HAP-1 (cell line): ENCODE data around the gene EFEMP1.
"Not testable (repeated sequence)": the region's sequence is repeated elsewhere in the genome, so short reads cannot be mapped to it uniquely, and the experiment has no call there.

Experiments used
- DNase-seq, 2 experiments: peaks; one replicate each; pipeline ENCODE4 v3.0.0-alpha.2; 2016 to 2020; ENCODE audit warnings: low spot score in 2 of 2
- H3K27me3 ChIP-seq: fragments of 250-450 bp; sonication (Bioruptor Pico); 2 replicates; pipeline ENCODE4 v1.5.1; 2020; ENCODE audit warnings: low read depth, mild to moderate bottlenecking, moderate library complexity
- H3K36me3 ChIP-seq: fragments of 250-450 bp; sonication (Bioruptor Pico); replicated peaks from 2 replicates; pipeline ENCODE4 v1.5.1; 2020; ENCODE audit warnings: mild to moderate bottlenecking
- H3K4me1 ChIP-seq: fragments of 250-450 bp; sonication (Bioruptor Pico); 2 replicates; pipeline ENCODE4 v1.5.1; 2020; ENCODE audit warnings: mild to moderate bottlenecking
- H3K4me3 ChIP-seq: fragments of 250-450 bp; sonication (Bioruptor Pico); 2 replicates; pipeline ENCODE4 v1.5.1; 2020; ENCODE audit warnings: mild to moderate bottlenecking, moderate library complexity
- H3K9me3 ChIP-seq: fragments of 250-450 bp; sonication (Bioruptor Pico); 2 replicates; pipeline ENCODE4 v1.5.1; 2020; ENCODE audit warnings: mild to moderate bottlenecking, moderate library complexity
- in situ Hi-C: fragments of 300-500 bp; cut with MboI; formaldehyde crosslinking; loops from 3 replicates; pipeline ENCODE4 v1.14.3; 2020; ENCODE audit warnings: low sequenced_read_pairs, inconsistent platforms, mixed read lengths

EFEMP1 gene

GRCh38 chr2:55839182-55839819 is 84.3 kb downstream of the EFEMP1 start:
- in situ Hi-C loops, result no loop called here
- Histone ChIP-seq H3K27me3 (no peaks in the 10 kb centered on the region), H3K9me3 (no peaks in the 10 kb centered on the region), H3K36me3 (no peaks in the 10 kb centered on the region), H3K4me3 (no peak overlapping the region), H3K4me1 (peaks cover 6% of the 10 kb centered on the region)
- DNase-seq, result peak; percentile 27 to 34

DNA sequence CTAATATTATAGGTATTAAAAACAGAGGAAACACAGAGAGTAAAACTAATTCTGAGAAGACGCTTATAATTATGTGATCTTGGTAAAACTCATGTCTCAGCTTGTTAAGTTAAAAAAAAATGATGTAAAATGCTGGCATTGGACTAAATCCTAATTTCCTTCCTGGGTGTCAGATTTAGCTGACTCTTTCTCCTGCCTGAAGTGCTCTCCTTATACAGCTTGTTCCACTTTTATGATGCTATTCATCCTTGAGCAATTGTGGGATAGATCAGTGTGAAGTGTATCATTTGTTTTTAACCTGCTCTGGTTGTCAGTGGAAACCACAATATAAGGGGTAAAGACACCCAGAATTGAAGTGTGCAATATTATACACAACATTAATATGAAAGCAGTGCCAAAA is 84.9 kb downstream of the EFEMP1 start:
- no peak overlapping the region for H3K4me3 ChIP-seq
- H3K27me3 ChIP-seq, result no peaks in the 10 kb centered on the region
- no peak for DNase-seq
- no peaks in the 10 kb centered on the region for H3K36me3 ChIP-seq
- in situ Hi-C loops, result no loop called here
- peaks cover 6% of the 10 kb centered on the region for H3K4me1 ChIP-seq
- H3K9me3 ChIP-seq, result no peaks in the 10 kb centered on the region

DNA sequence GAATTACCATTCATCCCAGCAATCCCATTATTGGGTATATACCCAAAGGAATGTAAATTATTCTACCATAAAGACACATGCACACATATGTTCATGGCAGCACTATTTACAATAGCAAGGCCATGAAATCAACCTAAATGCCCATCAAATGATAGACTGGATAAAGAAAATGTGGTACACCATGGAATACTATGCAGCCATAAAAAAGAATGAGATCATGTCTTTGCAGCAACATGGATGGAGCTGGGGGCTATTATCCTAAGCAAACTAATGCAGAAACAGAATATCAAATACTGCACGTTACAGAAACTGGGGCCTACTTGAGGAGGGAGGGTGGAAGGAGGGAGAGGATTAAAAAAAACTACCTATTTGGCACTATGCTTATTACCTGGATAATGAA is 85.5 kb downstream of the EFEMP1 start:
- H3K9me3 ChIP-seq, H3K4me1 ChIP-seq, H3K27me3 ChIP-seq, in situ Hi-C loops, DNase-seq, H3K36me3 ChIP-seq, H3K4me3 ChIP-seq: not testable (repeated sequence)

- Histone ChIP-seq H3K4me3 (no peak overlapping the region), H3K36me3 (no peaks in the 10 kb centered on the region), H3K9me3 (no peaks in the 10 kb centered on the region), H3K27me3 (no peaks in the 10 kb centered on the region), H3K4me1 (no peaks in the 10 kb centered on the region; the same call in 1 of the 2 replicates)
- in situ Hi-C loops, result no loop called here
- peak in 1 of 2 experiments; percentile 20 for DNase-seq
Observed at GRCh38 chr2:55837073-55837472, 86.5 kb downstream of the EFEMP1 start.

DNA sequence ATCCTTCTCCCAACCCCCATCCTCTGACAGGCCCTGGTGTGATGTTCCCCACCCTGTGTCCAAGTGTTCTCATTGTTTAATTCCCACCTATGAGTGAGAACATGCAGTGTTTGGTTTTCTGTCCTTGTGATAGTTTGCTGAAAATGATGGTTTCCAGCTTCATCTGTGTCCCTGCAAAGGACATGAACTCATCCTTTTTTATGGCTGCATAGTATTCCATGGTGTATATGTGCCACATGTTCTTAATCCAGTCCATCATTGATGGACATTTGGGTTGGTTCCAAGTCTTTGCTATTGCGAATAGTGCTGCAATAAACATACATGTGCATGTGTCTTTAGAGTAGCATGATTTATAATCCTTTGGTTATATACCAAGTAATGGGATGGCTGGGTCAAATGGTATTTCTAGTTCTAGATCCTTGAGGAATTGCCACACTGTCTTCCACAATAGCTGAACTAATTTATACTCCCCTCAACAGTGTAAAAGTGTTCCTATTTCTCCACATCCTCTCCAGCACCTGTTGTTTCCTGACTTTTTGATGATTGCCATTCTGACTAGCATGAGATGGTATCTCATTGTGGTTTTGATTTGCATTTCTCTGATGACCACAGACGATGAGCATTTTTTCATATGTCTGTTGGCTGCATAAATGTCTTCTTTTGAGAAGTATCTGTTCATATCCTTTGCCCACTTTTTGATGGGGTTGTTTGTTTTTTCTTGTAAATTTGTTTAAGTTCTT is 91.7 kb downstream of the EFEMP1 start:
- H3K4me1 ChIP-seq, H3K27me3 ChIP-seq, H3K36me3 ChIP-seq, H3K4me3 ChIP-seq, in situ Hi-C loops, DNase-seq, H3K9me3 ChIP-seq: not testable (repeated sequence)

DNA sequence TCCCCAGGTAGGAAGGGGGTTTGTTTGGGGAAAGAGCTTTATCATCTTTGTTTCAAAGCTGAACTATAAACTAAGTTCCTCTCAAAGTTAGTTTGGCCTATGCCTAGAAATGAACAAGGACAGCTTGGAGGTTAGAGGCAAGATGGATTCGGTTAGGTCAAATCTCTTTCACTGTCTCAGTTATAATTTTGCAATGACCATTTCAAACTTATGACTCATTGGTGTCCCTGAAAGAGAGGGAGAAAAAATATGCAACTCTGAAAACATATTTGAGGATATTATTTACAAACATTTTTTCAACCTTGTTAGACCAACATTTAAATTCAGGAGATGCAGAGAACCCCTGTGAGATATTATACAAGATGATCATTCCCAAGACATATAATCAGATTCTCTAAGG is 95.7 kb downstream of the EFEMP1 start:
- H3K4me1 ChIP-seq, result peaks cover 6% of the 10 kb centered on the region
- no peak for DNase-seq
- in situ Hi-C loops, result no loop called here
- H3K4me3 ChIP-seq, result no peak overlapping the region
- H3K27me3 ChIP-seq, result peaks cover 3% of the 10 kb centered on the region; the same call in 1 of the 2 replicates
- H3K9me3 ChIP-seq, result no peaks in the 10 kb centered on the region
- no peaks in the 10 kb centered on the region for H3K36me3 ChIP-seq

GRCh38 chr2:55827428-55827827 is 96.2 kb downstream of the EFEMP1 start:
- in situ Hi-C loops, H3K9me3 ChIP-seq, H3K4me3 ChIP-seq: not testable (repeated sequence)

GRCh38 chr2:55826246-55826645 is 97.3 kb downstream of the EFEMP1 start:
- in situ Hi-C loops, result no loop called here
- Histone ChIP-seq H3K27me3 (peaks cover 3% of the 10 kb centered on the region; the same call in 1 of the 2 replicates), H3K4me3 (no peak overlapping the region), H3K9me3 (no peaks in the 10 kb centered on the region), H3K36me3 (no peaks in the 10 kb centered on the region), H3K4me1 (peaks cover 6% of the 10 kb centered on the region)
- no peak for DNase-seq

More at GRCh38 chr2:55827428-55827827, 96.2 kb downstream of the EFEMP1 start:
- H3K36me3 ChIP-seq, DNase-seq, H3K27me3 ChIP-seq, H3K4me1 ChIP-seq: not testable (repeated sequence)

DNA sequence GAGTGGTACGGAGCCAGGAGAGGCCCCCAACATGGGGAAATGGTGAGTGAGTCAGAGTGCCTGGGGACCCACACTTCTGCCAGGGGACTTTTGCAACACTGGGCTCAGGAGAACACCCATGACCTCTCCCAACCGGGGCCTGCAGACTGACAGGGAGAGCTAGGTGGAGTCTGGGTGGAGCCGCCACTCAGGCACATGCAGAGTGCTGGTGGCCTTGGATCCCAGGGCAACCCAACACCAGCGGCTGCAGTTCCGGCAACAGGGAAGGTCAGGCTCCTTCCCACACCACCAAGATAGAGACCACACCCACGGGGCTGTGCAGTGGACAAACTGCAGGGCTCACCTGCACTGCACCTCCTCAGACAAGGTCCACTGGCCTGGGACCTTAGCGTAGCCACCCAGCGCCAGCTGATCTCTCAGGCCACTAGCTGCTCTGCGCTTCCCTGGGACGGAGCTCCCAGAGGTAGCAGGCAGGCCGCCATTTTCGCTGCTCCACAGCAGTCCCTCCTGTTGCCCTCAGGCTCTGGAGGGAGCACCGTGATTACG is 99.0 kb downstream of the EFEMP1 start:
- Histone ChIP-seq H3K9me3 (no peaks in the 10 kb centered on the region), H3K27me3 (peaks cover 3% of the 10 kb centered on the region; the same call in 1 of the 2 replicates), H3K36me3 (no peaks in the 10 kb centered on the region), H3K4me3 (no peak overlapping the region), H3K4me1 (peaks cover 6% of the 10 kb centered on the region)
- in situ Hi-C loops, result no loop called here
- no peak for DNase-seq
